HG02610 (cell line): ENCODE results near the gene FOXP1.

Experiments
- ATAC-seq: cut with Tn5 transposase; IDR thresholded peaks from one replicate; pipeline ENCODE4 v1.9.1; 2021; ENCODE audit warnings: mild to moderate bottlenecking, moderate library complexity; ENCODE audit not compliant: unreplicated experiment

Gene FOXP1

GRCh38 chr3:71406972-71407810 is 176.3 kb downstream of the FOXP1 start:
- ATAC-seq, result no peak

- no peak for ATAC-seq
Observed at GRCh38 chr3:71402911-71403310, 180.6 kb downstream of the FOXP1 start.

GRCh38 chr3:71402280-71402679 is 181.2 kb downstream of the FOXP1 start:
- ATAC-seq, result no peak

GRCh38 chr3:71401695-71402231 is 181.8 kb downstream of the FOXP1 start:
- ATAC-seq, result no peak

GRCh38 chr3:71400986-71401451 is 182.5 kb downstream of the FOXP1 start:
- ATAC-seq, result no peak

GRCh38 chr3:71399478-71399877 is 184.1 kb downstream of the FOXP1 start:
- no peak for ATAC-seq

GRCh38 chr3:71398157-71398836 is 185.2 kb downstream of the FOXP1 start:
- no peak for ATAC-seq

GRCh38 chr3:71397726-71398125 is 185.8 kb downstream of the FOXP1 start:
- no peak for ATAC-seq

- no peak for ATAC-seq
Observed at GRCh38 chr3:71397046-71397445, 186.5 kb downstream of the FOXP1 start.

GRCh38 chr3:71395927-71396695 is 187.4 kb downstream of the FOXP1 start:
- no peak for ATAC-seq

GRCh38 chr3:71395470-71395869 is 188.1 kb downstream of the FOXP1 start:
- ATAC-seq, result no peak

GRCh38 chr3:71393745-71394144 is 189.8 kb downstream of the FOXP1 start:
- ATAC-seq, result no peak

- ATAC-seq, result peak; percentile 67
Observed at GRCh38 chr3:71393093-71393492, 190.4 kb downstream of the FOXP1 start.

- peak; percentile 54 for ATAC-seq
Observed at GRCh38 chr3:71392251-71392650, 191.3 kb downstream of the FOXP1 start.

GRCh38 chr3:71391361-71391760 is 192.2 kb downstream of the FOXP1 start:
- no peak for ATAC-seq

GRCh38 chr3:71389911-71390573 is 193.5 kb downstream of the FOXP1 start:
- ATAC-seq, result no peak

- ATAC-seq, result no peak
Observed at GRCh38 chr3:71389191-71389590, 194.3 kb downstream of the FOXP1 start.

GRCh38 chr3:71388535-71389120 is 194.9 kb downstream of the FOXP1 start:
- ATAC-seq, result no peak

GRCh38 chr3:71387586-71387985 is 195.9 kb downstream of the FOXP1 start:
- no peak for ATAC-seq
